HG03558 (cell line): ENCODE measurements around the gene PDHB.

Experiments
- ATAC-seq: cut with Tn5 transposase; IDR thresholded peaks from one replicate; pipeline ENCODE4 v1.9.1; 2021; ENCODE audit warnings: moderate number of reproducible peaks; ENCODE audit not compliant: unreplicated experiment; ENCODE audit errors: extremely low read depth

PDHB gene

GRCh38 chr3:58433400-58434167 lies at the start of gene PDHB:
Gene PDHB (minus strand): TSS chr3:58433832. CDS start chr3:58433809, 23 bp downstream.
- peak; percentile 83 for ATAC-seq

GRCh38 chr3:58482917-58483636 lies 49.4 kb upstream of the PDHB start:
- ATAC-seq: no peak

DNA sequence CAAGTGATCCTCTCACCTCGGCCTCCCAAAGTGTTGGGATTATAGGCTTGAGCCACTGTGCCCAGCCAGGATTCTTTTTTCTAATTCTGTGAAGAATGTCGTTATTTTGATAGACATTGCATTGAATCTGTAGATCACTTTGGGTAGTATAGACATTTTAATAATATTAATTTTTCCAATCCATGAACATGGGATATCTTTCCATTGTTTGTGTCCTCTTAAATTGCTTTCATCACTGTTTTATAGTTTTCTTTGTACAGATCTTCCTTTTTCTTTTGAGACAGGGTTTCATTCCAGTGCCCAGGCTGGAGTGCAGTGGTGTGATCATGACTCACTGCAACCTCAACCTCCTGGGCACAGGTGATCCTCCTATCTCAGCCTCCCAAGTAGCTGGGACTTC lies 46.7 kb upstream of the PDHB start:
- ATAC-seq: no peak

- ATAC-seq: no peak
Measured at GRCh38 chr3:58478781-58479180, 45.1 kb upstream of the PDHB start.

DNA sequence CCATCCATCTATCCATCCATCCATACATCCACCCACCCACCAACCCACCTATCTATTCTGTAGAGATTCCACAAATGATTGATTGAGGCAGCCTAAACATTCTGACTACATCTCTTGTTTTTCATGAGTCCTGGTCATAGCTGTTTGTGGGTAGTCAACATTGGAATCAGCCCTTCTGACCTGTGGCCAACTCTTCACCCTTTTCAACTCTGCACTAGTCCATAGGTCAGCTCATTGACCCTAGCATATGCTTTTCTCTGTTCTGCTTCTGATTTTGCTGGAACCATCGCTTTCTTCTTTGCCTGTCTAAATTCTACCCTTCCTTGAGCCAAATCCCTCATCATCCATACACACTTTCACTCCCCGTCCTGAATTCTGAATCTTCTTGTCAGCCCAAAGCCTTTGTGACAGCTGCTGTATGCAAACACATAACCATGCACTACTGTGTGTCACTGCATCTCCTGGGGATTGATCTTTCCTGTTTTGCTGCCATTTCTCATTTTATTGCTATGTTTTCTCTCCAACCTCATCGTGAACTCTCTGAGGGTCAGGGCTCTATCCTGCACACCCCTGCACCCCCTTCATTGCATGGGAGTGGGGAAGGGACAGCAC lies 41.4 kb upstream of the PDHB start:
- no peak for ATAC-seq

DNA sequence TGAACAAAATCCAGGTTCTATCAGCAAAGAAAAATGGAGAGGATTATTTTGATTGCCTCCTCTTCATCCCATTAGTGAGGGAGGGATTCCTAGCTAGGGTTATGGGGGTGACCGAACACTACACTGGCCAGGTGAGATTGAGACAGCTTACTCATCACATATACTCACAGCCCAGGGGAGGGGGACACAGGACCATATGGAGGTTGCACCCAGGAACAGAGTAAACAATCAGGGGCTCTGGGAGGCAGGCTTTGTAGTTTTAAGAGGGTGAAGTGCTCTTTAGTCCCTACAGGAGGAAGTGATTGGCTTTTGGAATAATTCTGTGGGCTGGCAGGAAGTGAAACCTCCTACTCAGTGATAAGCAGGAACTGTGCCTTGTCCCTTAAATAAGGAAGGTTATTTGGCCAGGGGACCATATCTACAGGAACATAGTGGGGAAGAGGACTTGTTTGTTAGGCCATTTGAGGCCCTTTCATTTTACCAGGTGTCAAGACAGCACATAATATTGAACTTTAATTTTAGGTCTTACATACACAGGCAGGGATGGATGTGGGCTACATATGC lies 40.8 kb upstream of the PDHB start:
- no peak for ATAC-seq

DNA sequence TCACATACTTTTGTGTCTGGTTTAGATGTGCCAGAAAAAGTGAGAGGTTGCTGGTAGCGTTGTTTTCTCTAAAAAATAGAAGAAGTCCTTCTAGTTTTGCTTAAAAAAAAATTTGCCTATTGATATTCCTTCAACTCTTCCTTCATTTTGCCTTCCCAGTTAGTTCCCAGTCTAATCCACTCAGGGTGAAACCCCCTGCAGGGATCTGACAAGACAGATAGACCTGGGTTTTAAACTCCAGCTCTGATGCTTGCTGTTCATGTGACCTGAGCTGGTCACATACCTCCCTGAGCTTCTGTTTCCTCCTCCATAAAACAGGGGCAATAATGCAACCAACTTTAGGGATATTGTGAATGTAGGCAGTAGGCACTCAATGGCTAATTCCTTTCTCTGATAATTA lies 39.6 kb upstream of the PDHB start:
- ATAC-seq: no peak

DNA sequence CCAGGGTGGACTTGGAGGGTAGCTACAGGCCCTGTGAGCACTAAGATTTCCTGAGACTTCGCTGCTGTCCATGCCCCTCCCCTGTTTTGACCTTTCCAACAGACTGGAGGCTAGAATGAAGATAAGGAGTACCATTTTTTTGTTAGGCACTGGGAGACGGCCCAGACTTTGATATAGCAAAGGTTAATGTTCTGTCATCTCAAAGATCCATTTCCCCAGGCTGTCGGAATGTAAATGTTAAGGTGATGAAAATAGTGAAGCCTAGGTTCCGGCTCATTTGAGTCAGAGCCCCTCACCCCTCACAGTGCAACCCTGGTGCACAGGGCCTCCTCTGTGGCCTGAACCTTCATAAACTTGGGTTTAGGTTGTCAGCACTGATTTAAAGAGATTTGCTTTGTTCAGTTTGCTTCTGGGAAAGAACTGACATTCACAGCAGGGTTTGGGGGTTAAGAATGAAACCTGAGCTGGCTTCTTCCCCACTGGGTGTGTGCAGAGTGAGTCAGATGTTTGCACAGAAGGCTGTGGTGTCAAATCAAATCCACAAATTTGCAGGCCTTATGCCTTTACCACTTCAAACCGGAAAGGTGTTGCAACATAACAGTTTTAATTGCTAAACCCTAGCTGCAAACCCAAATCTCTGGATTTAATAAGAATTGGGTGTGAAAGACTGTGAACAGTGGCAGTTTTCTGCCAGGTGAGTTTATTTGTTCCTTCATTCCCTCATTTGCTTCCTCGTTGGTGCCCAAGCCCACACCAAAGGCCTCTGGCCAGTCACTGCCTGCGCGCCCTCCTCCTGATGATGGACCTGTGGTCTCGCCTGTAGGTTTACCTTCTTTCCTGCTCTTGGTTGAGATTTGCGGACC lies 37.6 kb upstream of the PDHB start:
- no peak for ATAC-seq

DNA sequence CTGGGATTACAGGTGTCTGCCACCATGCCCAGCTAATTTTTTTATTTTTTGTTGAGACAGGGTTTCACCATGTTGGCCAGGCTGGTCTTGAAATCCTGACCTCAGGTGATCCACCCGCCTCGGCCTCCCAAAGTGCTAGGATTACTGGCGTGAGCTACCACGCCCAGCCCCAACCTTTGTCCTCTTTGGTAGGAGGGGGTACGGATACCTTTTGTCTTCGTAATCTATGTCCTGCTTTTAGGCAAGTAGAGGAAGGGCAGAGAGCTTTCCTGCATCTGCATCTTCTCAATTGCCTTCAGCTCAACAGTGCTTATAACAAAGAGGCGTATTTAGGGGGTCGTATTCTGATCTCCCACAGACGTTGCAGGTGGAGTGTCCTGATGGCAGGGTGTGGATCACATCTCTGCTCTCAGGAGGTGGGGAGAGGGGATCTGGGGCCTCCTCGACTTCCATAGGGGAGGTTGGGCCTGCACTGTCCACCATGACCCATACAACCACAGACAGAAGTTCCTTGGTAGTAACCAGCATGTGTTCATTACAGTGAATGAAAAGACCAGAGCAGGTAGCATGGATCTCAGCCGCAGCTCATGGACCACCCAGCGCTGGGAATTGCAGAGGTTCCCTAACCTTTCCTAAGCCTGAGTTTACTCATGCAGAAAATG lies 36.9 kb upstream of the PDHB start:
- no peak for ATAC-seq

GRCh38 chr3:58469096-58469495 lies 35.5 kb upstream of the PDHB start:
- no peak for ATAC-seq

DNA sequence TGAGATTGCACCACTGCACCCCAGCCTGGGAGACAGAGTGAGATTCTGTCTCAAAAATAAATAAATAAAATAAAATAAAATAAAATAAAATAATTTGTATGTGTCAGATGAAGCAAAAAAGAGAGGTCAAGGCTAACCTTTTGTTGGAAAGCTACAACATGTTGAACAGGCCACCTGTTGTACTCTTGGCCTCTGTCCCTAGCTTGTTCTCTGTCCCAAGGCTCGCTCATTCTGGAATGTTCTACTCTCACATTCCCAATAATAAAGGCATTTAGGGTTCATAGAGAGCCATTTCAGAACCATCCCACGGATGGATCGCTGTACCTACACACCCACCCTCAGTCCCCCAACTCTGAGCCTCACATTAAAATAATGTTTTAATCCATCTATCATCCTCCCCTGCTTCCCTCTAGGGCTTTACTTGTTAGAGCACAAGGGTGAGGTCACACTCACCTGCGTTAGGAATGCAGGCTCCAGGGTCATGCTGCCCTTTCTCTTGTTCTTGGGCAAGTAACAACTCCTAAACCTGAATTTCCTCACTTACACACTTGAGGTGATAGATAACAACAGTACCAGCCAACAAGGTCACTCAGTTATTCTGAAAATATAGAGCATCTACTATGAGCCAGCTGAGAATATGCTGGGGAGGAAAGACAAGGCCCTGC lies 33.4 kb upstream of the PDHB start:
- ATAC-seq: no peak

- no peak for ATAC-seq
Measured at GRCh38 chr3:58464866-58465265, 31.2 kb upstream of the PDHB start.

GRCh38 chr3:58463942-58464271 lies 30.3 kb upstream of the PDHB start:
- ATAC-seq: no peak

GRCh38 chr3:58463181-58463941 lies 29.7 kb upstream of the PDHB start:
- ATAC-seq: peak; percentile 64

GRCh38 chr3:58462829-58463180 lies 29.2 kb upstream of the PDHB start:
- ATAC-seq: no peak

- no peak for ATAC-seq
Measured at GRCh38 chr3:58459160-58459559, 25.5 kb upstream of the PDHB start.

- no peak for ATAC-seq
Measured at GRCh38 chr3:58452176-58452575, 18.5 kb upstream of the PDHB start.
